Measurements from ENCODE around the gene TUBGCP6.

DNA sequence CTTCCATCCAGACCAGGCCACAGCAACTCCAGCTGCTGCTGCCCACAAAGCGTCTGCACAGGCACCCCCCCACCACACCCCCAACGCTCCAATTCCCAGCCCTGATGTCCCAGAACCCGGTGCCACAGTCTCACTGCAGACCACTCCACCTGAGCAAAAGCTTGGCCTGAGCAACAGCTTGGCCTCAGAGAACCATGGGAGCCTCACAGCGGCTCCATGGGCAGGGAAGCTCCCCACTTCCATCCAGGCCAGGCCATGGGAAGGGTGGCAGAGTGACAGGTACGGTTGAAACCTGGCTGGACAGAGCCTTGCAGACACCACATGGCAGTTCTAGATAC is 49.5 kb upstream of the TUBGCP6 start:
- TF ChIP-seq, protein P1, sequence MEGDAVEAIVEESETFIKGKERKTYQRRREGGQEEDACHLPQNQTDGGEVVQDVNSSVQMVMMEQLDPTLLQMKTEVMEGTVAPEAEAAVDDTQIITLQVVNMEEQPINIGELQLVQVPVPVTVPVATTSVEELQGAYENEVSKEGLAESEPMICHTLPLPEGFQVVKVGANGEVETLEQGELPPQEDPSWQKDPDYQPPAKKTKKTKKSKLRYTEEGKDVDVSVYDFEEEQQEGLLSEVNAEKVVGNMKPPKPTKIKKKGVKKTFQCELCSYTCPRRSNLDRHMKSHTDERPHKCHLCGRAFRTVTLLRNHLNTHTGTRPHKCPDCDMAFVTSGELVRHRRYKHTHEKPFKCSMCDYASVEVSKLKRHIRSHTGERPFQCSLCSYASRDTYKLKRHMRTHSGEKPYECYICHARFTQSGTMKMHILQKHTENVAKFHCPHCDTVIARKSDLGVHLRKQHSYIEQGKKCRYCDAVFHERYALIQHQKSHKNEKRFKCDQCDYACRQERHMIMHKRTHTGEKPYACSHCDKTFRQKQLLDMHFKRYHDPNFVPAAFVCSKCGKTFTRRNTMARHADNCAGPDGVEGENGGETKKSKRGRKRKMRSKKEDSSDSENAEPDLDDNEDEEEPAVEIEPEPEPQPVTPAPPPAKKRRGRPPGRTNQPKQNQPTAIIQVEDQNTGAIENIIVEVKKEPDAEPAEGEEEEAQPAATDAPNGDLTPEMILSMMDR (IDR thresholded peaks at IDR 0.05), result no peak
- TF ChIP-seq POLR2AphosphoS5 (IDR thresholded peaks at IDR 0.05), result no peak
- no peak for TF ChIP-seq POLR2A (IDR thresholded peaks at IDR 0.05)

Data from stomach (tissue), 4 donors.